NOMO-1 treated with dmso at 0.1 percent for 144 hours (cell line): ENCODE results near the gene RHOD.

Experiments used
- DNase-seq: peaks from one replicate; lab custom pipeline; 2025; ENCODE audit not compliant: unreplicated experiment; lab: John Stamatoyannopoulos, UW

Gene RHOD

GRCh38 chr11:67031791-67032561 lies 24.7 kb upstream of the RHOD start:
- no peak for DNase-seq

GRCh38 chr11:67032830-67033551 lies 23.7 kb upstream of the RHOD start:
- DNase-seq = no peak

- DNase-seq = peak; percentile 52
Observed at GRCh38 chr11:67033661-67034166, 22.9 kb upstream of the RHOD start.

- DNase-seq = no peak
Observed at GRCh38 chr11:67034350-67034749, 22.3 kb upstream of the RHOD start.

- DNase-seq = no peak
Observed at GRCh38 chr11:67040147-67040546, 16.5 kb upstream of the RHOD start.

GRCh38 chr11:67041602-67042001 lies 15.0 kb upstream of the RHOD start:
- DNase-seq = no peak

- DNase-seq = no peak
Observed at GRCh38 chr11:67043572-67044349, 12.9 kb upstream of the RHOD start.

GRCh38 chr11:67044496-67044895 lies 12.2 kb upstream of the RHOD start:
- DNase-seq = no peak

- DNase-seq = peak; percentile 12
Observed at GRCh38 chr11:67045314-67045713, 11.3 kb upstream of the RHOD start.

GRCh38 chr11:67048515-67049130 lies 8.0 kb upstream of the RHOD start:
- no peak for DNase-seq

- DNase-seq = no peak
Observed at GRCh38 chr11:67050139-67050538, 6.5 kb upstream of the RHOD start.

GRCh38 chr11:67051180-67051893 lies 5.3 kb upstream of the RHOD start:
- no peak for DNase-seq

- DNase-seq = no peak
Observed at GRCh38 chr11:67051945-67052488, 4.6 kb upstream of the RHOD start.

- no peak for DNase-seq
Observed at GRCh38 chr11:67052891-67053290, 3.8 kb upstream of the RHOD start.

- no peak for DNase-seq
Observed at GRCh38 chr11:67053896-67054329, 2.7 kb upstream of the RHOD start.

GRCh38 chr11:67054346-67054835 lies 2.3 kb upstream of the RHOD start:
- no peak for DNase-seq

- no peak for DNase-seq
Observed at GRCh38 chr11:67054836-67055523, 1.7 kb upstream of the RHOD start.

- no peak for DNase-seq
Observed at GRCh38 chr11:67055812-67056211, 835 bp upstream of the RHOD start.

- no peak for DNase-seq
Observed at GRCh38 chr11:67057205-67057672, 592 bp downstream of the RHOD start.
